HG03354 (cell line): ENCODE results near the gene NRBP1.

Experiments used
- ATAC-seq: cut with Tn5 transposase; IDR thresholded peaks from one replicate; pipeline ENCODE4 v1.9.1; 2021; ENCODE audit warnings: mild to moderate bottlenecking; ENCODE audit not compliant: unreplicated experiment, poor library complexity, severe bottlenecking

Gene NRBP1

GRCh38 chr2:27485496-27485895, 57.1 kb downstream of the NRBP1 start:
- no peak for ATAC-seq

GRCh38 chr2:27489118-27489497, 60.7 kb downstream of the NRBP1 start:
- ATAC-seq, result peak; percentile 8

GRCh38 chr2:27489498-27490397, 61.3 kb downstream of the NRBP1 start, which contains the start of gene IFT172:
TSS of gene IFT172 (minus strand) at chr2:27489743. CDS start at chr2:27489653, 90 bp downstream.
- peak; percentile 94 for ATAC-seq
